GM12878 (cell line): ENCODE results near the gene CALN1. TPM values are rescaled to one million over a fixed set of nuclear protein-coding genes. Genes with fewer than 3 reads are reported as not detected.

Experiments
- ATAC-seq: fragments of 200-7000 bp; cut with Tn5 transposase; 3 replicates; pipeline ENCODE4 v1.9.1; 2020; ENCODE audit warnings: mild to moderate bottlenecking, moderate library complexity
- BruUV-seq: library from RNA; stranded (reverse); fragments of 400-500 nt; replicated peaks from 2 replicates; lab custom pipeline; 2021; lab: Mats Ljungman, UMichigan
- CTCF ChIA-PET: fragments of 300-600 bp; sonication (Branson Sonifier 250); formaldehyde crosslinking; extraction: SDS; loops from one replicate; lab custom pipeline; 2021; ENCODE audit warnings: inconsistent platforms; lab: Yijun Ruan, JAX
- POLR2A ChIA-PET: fragments of 350-600 bp; formaldehyde crosslinking; extraction: SDS; loops from one replicate; lab custom pipeline; 2021; ENCODE audit warnings: inconsistent platforms; lab: Charles Lee
- RAD21 ChIA-PET: fragments of 300-600 bp; sonication (Branson Sonifier 250); formaldehyde crosslinking; loops from one replicate; lab custom pipeline; 2023; ENCODE audit warnings: antibody characterized with exemption; ENCODE audit not compliant: unreplicated experiment; lab: Charles Lee
- SMC1A ChIA-PET: fragments of 300-600 bp; sonication (Branson Sonifier 250); formaldehyde crosslinking; loops from one replicate; lab custom pipeline; 2023; ENCODE audit not compliant: unreplicated experiment, uncharacterized antibody; lab: Charles Lee
- DNase-seq: peaks from one replicate; pipeline ENCODE4 v3.0.0-alpha.2; 2011; ENCODE audit warnings: low read depth, low spot score
- FAIRE-seq: peaks from 3 replicates; lab custom pipeline; 2011; peaks lifted over from hg19 to GRCh38; lab: Jason Lieb, UNC
- H2AFZ ChIP-seq: 2 replicates; pipeline ENCODE4 v1.6.0; 2011; ENCODE audit warnings: low read depth, low read length, control low read depth; ENCODE audit not compliant: control insufficient read depth
- H3K27ac ChIP-seq: 2 replicates; pipeline ENCODE4 v1.5.1; 2011; ENCODE audit warnings: control low read depth; ENCODE audit not compliant: control insufficient read depth, insufficient read depth
- H3K27me3 ChIP-seq, 2 experiments: replicated peaks in 1 of 2; 2 replicates each; pipeline versions ENCODE4 v1.6.0 to v1.6.1; 2011; ENCODE audit warnings: low read length in 1 of 2; ENCODE audit not compliant: control insufficient read depth in 2 of 2, insufficient read depth in 2 of 2
- H3K36me3 ChIP-seq, 2 experiments: 2 replicates each; pipeline ENCODE4 v1.5.1; 2011; ENCODE audit warnings: low read length in 1 of 2; ENCODE audit not compliant: control insufficient read depth in 2 of 2, insufficient read depth in 2 of 2
- H3K4me1 ChIP-seq: 2 replicates; pipeline ENCODE4 v1.6.1; 2011; ENCODE audit warnings: mild to moderate bottlenecking, low read length, moderate library complexity, mixed read lengths; ENCODE audit not compliant: control insufficient read depth, insufficient read depth
- H3K4me2 ChIP-seq: 2 replicates; pipeline ENCODE4 v1.6.0; 2011; ENCODE audit warnings: control low read depth; ENCODE audit not compliant: control insufficient read depth, insufficient read depth
- H3K4me3 ChIP-seq: fragments of 200-600 bp; sonication (generic); 2 replicates; pipeline ENCODE4 v1.5.1; 2016
- H3K79me2 ChIP-seq: 2 replicates; pipeline ENCODE4 v1.6.0; 2011; ENCODE audit warnings: low read length; ENCODE audit not compliant: control insufficient read depth, insufficient read depth
- H3K9ac ChIP-seq: 2 replicates; pipeline ENCODE4 v1.8.0; 2011; ENCODE audit warnings: low read length, control low read depth, mixed read lengths; ENCODE audit not compliant: control insufficient read depth, insufficient read depth
- H3K9me3 ChIP-seq: replicated peaks from 3 replicates; pipeline ENCODE4 v1.5.1; 2011; ENCODE audit warnings: mild to moderate bottlenecking, low read length; ENCODE audit not compliant: control insufficient read depth, insufficient read depth
- H4K20me1 ChIP-seq: 2 replicates; pipeline ENCODE4 v1.6.0; 2011; ENCODE audit not compliant: control insufficient read depth, insufficient read depth
- ATF7 ChIP-seq: fragments of 450-650 bp; IDR thresholded peaks from 2 replicates; pipeline ENCODE4 v1.6.1; 2016; ENCODE audit warnings: low read depth, mild to moderate bottlenecking
- BHLHE40 ChIP-seq, 2 experiments: fragments of 450-650 bp in 1 of 2; IDR thresholded peaks; 2 replicates each; pipeline ENCODE4 v1.6.1; 2011 to 2017; ENCODE audit warnings: low read depth in 2 of 2, borderline replicate concordance in 1 of 2, improper control_type of control experiment in 1 of 2, low read length in 1 of 2, mild to moderate bottlenecking in 1 of 2
- HSF1 ChIP-seq: fragments of 150-350 bp; IDR thresholded peaks from 2 replicates; pipeline ENCODE4 v1.6.1; 2014; ENCODE audit warnings: mild to moderate bottlenecking, low read depth, low read length
- NFIC ChIP-seq: IDR thresholded peaks from 2 replicates; pipeline ENCODE4 v1.6.1; 2012; ENCODE audit warnings: low read depth, mild to moderate bottlenecking, inconsistent platforms, low read length, moderate library complexity
- NKRF ChIP-seq: fragments of 450-650 bp; conservative IDR thresholded peaks from 2 replicates; pipeline ENCODE4 v1.6.1; 2017; ENCODE audit warnings: mild to moderate bottlenecking, moderate library complexity
- POLR2AphosphoS2 ChIP-seq: IDR thresholded peaks from 2 replicates; pipeline ENCODE4 v1.6.1; 2011; ENCODE audit warnings: low read depth, mild to moderate bottlenecking, low read length, improper control_type of control experiment, moderate library complexity
- RAD51 ChIP-seq: fragments of 450-650 bp; IDR thresholded peaks from 2 replicates; pipeline ENCODE4 v1.6.1; 2016; ENCODE audit warnings: moderate library complexity, mild to moderate bottlenecking, inconsistent platforms
- RELA ChIP-seq: fragments of 450-650 bp; IDR thresholded peaks from 2 replicates; pipeline ENCODE4 v1.8.0; 2014; ENCODE audit warnings: borderline replicate concordance; ENCODE audit not compliant: partially characterized antibody
- SRF ChIP-seq, 2 experiments: IDR thresholded peaks; 2 replicates each; pipeline ENCODE4 v1.6.1; 2011; ENCODE audit warnings: low read depth in 2 of 2, low read length in 2 of 2, mild to moderate bottlenecking in 1 of 2, moderate library complexity in 1 of 2
- STAT1 ChIP-seq: fragments of 450-650 bp; conservative IDR thresholded peaks from 2 replicates; pipeline ENCODE4 v1.6.1; 2014; ENCODE audit warnings: antibody characterized with exemption, mild to moderate bottlenecking
- TAF1 ChIP-seq: IDR thresholded peaks from 2 replicates; pipeline ENCODE4 v1.6.1; 2011; ENCODE audit warnings: mild to moderate bottlenecking, low read depth, low read length, borderline replicate concordance
- YY1 ChIP-seq: IDR thresholded peaks from 2 replicates; pipeline ENCODE4 v1.6.1; 2011; ENCODE audit warnings: low read depth, mild to moderate bottlenecking, low read length
- ZNF217 ChIP-seq: fragments of 450-650 bp; IDR thresholded peaks from 2 replicates; pipeline ENCODE4 v1.6.1; 2017; ENCODE audit warnings: antibody characterized with exemption, mild to moderate bottlenecking
- ZNF384 ChIP-seq: IDR thresholded peaks from 2 replicates; pipeline ENCODE4 v1.6.1; 2012; ENCODE audit warnings: low read depth, mild to moderate bottlenecking, low read length, improper control_type of control experiment, borderline replicate concordance
- ZSCAN29 ChIP-seq: fragments of 450-650 bp; IDR thresholded peaks from 2 replicates; pipeline ENCODE4 v1.6.1; 2017; ENCODE audit warnings: mild to moderate bottlenecking, moderate library complexity
- WGBS: methylation state at CpG from one replicate; pipeline ENCODE4 v1.1.6; 2016; ENCODE audit warnings: low lambda C conversion rate; ENCODE audit not compliant: insufficient replicate concordance, insufficient coverage; ENCODE audit errors: missing lambda C conversion rate; 5-methylcytosine and 5-hydroxymethylcytosine counted together
- in situ Hi-C: fragments of 300-500 bp; cut with MboI; formaldehyde crosslinking; loops from 9 replicates; pipeline ENCODE4 v1.14.3; 2018; ENCODE audit warnings: mixed read lengths
- intact Hi-C: fragments of 100-400 bp; cut with micrococcal nuclease; formaldehyde crosslinking; loops from one replicate; pipeline ENCODE4 v1.14.2; 2022; ENCODE audit not compliant: unreplicated experiment
- polyA plus RNA-seq, 11 experiments: library from polyadenylated mRNA; depleted of rRNA in 4 of 11; unstranded in 6 of 11; stranded (reverse) in 5 of 11; fragments of >200 nt; fragmentation: Nextera tagmentation in 4 of 11; fragmentation: Illumina TruSeq in 1 of 11; extraction: Ambion mirVana in 4 of 11; extraction: Trizol in 1 of 11; gene quantifications; 1 replicate in 1 of 11; 2 replicates in 10 of 11; pipeline versions ENCODE4 v1.2.1 to v1.2.3, GENCODE V29; 2011 to 2016; ENCODE audit warnings: inconsistent platforms in 2 of 11, missing spikeins in 2 of 11, low read depth in 1 of 11
- total RNA-seq, 4 experiments: library from RNA; depleted of rRNA in 3 of 4; stranded (reverse); fragments of >200 nt in 3 of 4; fragmentation: Illumina TruSeq in 1 of 4; extraction: Trizol in 1 of 4; gene quantifications; 2 replicates each; pipeline versions ENCODE4 v1.2.1 to v1.2.3, GENCODE V29; 2013 to 2021
- TF ChIP-seq, protein P1 (sequence below): fragments of 450-650 bp; IDR thresholded peaks from 2 replicates; pipeline ENCODE4 v1.6.1; 2018; ENCODE audit warnings: borderline replicate concordance, mild to moderate bottlenecking; ENCODE audit not compliant: partially characterized antibody

Gene CALN1
- total and polyA plus RNA-seq, 10 of the 15 experiments (the other 5 are each of a cell fraction or from before 2014, with no cell fraction given) = 0.48 to 15.3 (median 1.6) TPM

DNA sequence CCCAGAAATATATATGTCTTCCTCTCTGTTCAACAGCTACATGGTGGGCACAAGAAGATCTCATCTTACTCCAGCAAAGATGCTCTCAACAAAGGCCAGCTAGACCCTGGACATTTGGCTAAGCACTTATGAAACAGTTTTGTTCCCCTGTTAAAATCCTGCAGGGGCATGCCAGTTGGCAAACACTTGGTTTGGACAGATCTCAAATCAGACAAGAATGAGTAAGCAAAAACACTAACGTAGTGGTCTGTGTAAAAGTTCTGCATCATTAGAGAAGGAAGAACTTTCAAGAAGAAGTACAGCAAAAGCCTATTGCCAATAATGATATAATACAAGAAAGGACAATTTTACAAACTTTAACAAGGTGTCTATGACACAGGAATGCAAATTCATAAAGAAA lies 125.6 kb downstream of the CALN1 start (continued):
- no peak for TF ChIP-seq HSF1
- TF ChIP-seq ZSCAN29 = no peak
- TF ChIP-seq YY1 = no peak

- Histone ChIP-seq H2AFZ (no peak overlapping the region), H3K4me3 (no peak overlapping the region), H3K27me3 (no peaks in the 10 kb centered on the region), H3K9me3 (no peaks in the 10 kb centered on the region), H3K4me1 (no peaks in the 10 kb centered on the region), H3K4me2 (no peak overlapping the region), H3K27ac (no peak overlapping the region), H3K9ac (no peak overlapping the region), H4K20me1 (no peaks in the 10 kb centered on the region), H3K36me3 (no peaks in the 10 kb centered on the region), H3K79me2 (no peaks in the 10 kb centered on the region)
- WGBS = 14% methylated on average over 1 of the region's 1 CpG
- DNase-seq (no peak), ATAC-seq (no peak), FAIRE-seq (no peak)
- CTCF ChIA-PET = no interaction called here
- RAD21 ChIA-PET = no interaction called here
- SMC1A ChIA-PET = interaction anchor here (0.9 kb wide), 1 partner anchor 311 kb away, joined by 3 read pairs; no protein-coding TSS in a partner anchor
- in situ Hi-C loops (no loop called here), intact Hi-C loops (no loop called here)
- no TSS peak for BruUV-seq
- POLR2A ChIA-PET = no interaction called here
- TF ChIP-seq RELA = no peak
- TF ChIP-seq SRF (IDR thresholded peaks at IDR 0.05; ENCODE audit: low read depth in 2 of 2, low read length in 2 of 2) = no peak
- TF ChIP-seq NFIC = no peak
- no peak for TF ChIP-seq STAT1
- no peak for TF ChIP-seq BHLHE40 (IDR thresholded peaks at IDR 0.05; ENCODE audit: borderline replicate concordance in 1 of 2, low read depth in 2 of 2, low read length in 1 of 2)
- TF ChIP-seq ZNF217 = no peak
- TF ChIP-seq ATF7 = no peak
- TF ChIP-seq, protein P1, sequence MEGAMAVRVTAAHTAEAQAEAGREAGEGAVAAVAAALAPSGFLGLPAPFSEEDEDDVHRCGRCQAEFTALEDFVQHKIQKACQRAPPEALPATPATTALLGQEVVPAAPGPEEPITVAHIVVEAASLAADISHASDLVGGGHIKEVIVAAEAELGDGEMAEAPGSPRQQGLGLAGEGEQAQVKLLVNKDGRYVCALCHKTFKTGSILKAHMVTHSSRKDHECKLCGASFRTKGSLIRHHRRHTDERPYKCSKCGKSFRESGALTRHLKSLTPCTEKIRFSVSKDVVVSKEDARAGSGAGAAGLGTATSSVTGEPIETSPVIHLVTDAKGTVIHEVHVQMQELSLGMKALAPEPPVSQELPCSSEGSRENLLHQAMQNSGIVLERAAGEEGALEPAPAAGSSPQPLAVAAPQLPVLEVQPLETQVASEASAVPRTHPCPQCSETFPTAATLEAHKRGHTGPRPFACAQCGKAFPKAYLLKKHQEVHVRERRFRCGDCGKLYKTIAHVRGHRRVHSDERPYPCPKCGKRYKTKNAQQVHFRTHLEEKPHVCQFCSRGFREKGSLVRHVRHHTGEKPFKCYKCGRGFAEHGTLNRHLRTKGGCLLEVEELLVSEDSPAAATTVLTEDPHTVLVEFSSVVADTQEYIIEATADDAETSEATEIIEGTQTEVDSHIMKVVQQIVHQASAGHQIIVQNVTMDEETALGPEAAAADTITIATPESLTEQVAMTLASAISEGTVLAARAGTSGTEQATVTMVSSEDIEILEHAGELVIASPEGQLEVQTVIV = no peak
- no peak for TF ChIP-seq TAF1
- no peak for TF ChIP-seq RAD51
- TF ChIP-seq NKRF = no peak
- TF ChIP-seq POLR2AphosphoS2 = no peak
- no peak for TF ChIP-seq ZNF384
- TF ChIP-seq HSF1 = no peak
Measured at GRCh38 chr7:72283309-72283708, 128.8 kb downstream of the CALN1 start.
